Bronchial epithelial cell (primary cell): ENCODE results near the gene OXER1. TPM values are rescaled to one million over a fixed set of nuclear protein-coding genes. Genes with fewer than 3 reads are reported as not detected.
A peak's percentile ranks its signal among the peaks of the same experiment; 100 is the strongest.

ENCODE experiments used
- DNase-seq: peaks from one replicate; pipeline ENCODE4 v3.0.0-alpha.2; 2010; ENCODE audit warnings: low read depth
- FAIRE-seq: peaks from 2 replicates; lab custom pipeline; 2011; peaks lifted over from hg19 to GRCh38; lab: Jason Lieb, UNC
- H3K27me3 ChIP-seq: 2 replicates; pipeline ENCODE4 v1.5.1; 2011; ENCODE audit warnings: low read length; ENCODE audit not compliant: control insufficient read depth, insufficient read depth
- H3K36me3 ChIP-seq: 2 replicates; pipeline ENCODE4 v1.5.1; 2011; ENCODE audit warnings: low read length; ENCODE audit not compliant: control insufficient read depth, insufficient read depth
- H3K4me3 ChIP-seq: 2 replicates; pipeline ENCODE4 v1.5.1; 2011; ENCODE audit warnings: mild to moderate bottlenecking, low read depth, low read length, control low read depth
- total RNA-seq: library from RNA; depleted of rRNA; stranded (reverse); fragments of >200 nt; gene quantifications from 2 replicates; pipeline ENCODE4 v1.2.1, GENCODE V29; 2014
- TF ChIP-seq, protein P1 (sequence below): IDR thresholded peaks from 2 replicates; pipeline ENCODE4 v1.5.1; 2011; ENCODE audit warnings: mild to moderate bottlenecking, moderate library complexity, low read length, control low read depth, inconsistent platforms; ENCODE audit not compliant: insufficient read depth, severe bottlenecking

The OXER1 gene, protein sequence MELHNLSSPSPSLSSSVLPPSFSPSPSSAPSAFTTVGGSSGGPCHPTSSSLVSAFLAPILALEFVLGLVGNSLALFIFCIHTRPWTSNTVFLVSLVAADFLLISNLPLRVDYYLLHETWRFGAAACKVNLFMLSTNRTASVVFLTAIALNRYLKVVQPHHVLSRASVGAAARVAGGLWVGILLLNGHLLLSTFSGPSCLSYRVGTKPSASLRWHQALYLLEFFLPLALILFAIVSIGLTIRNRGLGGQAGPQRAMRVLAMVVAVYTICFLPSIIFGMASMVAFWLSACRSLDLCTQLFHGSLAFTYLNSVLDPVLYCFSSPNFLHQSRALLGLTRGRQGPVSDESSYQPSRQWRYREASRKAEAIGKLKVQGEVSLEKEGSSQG
- not detected in 2 replicates for total RNA-seq

DNA sequence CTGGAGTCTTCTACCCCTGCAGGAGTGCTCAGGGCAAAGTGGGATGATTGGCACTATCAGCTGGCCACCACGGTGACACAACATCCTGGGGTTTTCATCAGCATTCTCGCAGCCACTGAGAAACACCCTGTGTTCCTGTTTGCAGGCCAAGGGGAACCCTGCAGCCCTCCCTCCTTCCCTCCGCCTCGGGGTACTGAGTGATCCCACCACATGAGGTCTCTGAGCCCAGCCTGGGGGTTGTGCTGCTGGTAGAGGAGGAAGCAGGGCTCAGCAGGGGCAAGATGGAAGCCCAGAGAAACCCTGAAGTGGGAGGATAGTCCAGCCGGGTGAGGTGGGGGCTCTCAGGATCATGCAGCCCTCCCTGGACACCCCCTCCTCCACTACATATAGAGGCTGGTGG lies at the start of gene OXER1:
Gene OXER1, minus strand, starts transcription at position 40 of the 400 bp plus-strand sequence. CDS start 73 bp downstream, outside the sequence.
- DNase-seq: no peak

DNA sequence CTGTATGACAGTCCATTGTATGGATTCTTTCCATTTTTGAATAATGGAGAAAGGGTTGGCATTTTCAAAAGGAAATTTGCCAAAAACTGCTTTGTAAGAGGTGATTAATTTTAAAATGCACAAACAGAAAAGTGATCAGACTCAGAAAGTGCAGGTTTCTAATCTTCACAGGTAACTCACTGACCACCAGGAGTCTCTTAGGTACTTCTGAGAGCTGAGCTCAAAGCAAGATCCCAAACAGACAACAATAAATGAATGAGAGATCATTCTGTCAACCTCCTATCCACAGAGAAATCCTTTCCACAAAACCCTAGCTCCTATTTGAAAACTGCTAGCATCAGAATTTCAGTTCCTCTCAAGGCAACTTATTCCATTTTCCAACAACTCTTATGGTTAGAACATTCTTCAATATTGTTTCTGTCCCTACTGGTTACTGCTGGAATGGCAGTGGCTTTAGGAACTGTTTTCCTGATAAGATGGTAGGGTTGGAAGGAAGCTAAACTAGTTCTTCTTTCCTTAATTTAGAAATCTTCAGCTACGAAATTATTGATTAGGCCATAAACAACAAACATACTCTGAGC lies 49.1 kb upstream of the OXER1 start:
- TF ChIP-seq, protein P1, sequence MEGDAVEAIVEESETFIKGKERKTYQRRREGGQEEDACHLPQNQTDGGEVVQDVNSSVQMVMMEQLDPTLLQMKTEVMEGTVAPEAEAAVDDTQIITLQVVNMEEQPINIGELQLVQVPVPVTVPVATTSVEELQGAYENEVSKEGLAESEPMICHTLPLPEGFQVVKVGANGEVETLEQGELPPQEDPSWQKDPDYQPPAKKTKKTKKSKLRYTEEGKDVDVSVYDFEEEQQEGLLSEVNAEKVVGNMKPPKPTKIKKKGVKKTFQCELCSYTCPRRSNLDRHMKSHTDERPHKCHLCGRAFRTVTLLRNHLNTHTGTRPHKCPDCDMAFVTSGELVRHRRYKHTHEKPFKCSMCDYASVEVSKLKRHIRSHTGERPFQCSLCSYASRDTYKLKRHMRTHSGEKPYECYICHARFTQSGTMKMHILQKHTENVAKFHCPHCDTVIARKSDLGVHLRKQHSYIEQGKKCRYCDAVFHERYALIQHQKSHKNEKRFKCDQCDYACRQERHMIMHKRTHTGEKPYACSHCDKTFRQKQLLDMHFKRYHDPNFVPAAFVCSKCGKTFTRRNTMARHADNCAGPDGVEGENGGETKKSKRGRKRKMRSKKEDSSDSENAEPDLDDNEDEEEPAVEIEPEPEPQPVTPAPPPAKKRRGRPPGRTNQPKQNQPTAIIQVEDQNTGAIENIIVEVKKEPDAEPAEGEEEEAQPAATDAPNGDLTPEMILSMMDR: peak; percentile 45
- DNase-seq: peak; percentile 63
- FAIRE-seq: no peak
- Histone ChIP-seq H3K36me3 (no peaks in the 10 kb centered on the region), H3K27me3 (no peaks in the 10 kb centered on the region), H3K4me3 (no peak overlapping the region)

More for the DNA sequence above, at the start of gene OXER1:
- Histone ChIP-seq H3K27me3 (no peaks in the 10 kb centered on the region), H3K36me3 (no peaks in the 10 kb centered on the region), H3K4me3 (no peak within 1 kb of the TSS)
- FAIRE-seq: no peak
- TF ChIP-seq, protein P1: no peak

DNA sequence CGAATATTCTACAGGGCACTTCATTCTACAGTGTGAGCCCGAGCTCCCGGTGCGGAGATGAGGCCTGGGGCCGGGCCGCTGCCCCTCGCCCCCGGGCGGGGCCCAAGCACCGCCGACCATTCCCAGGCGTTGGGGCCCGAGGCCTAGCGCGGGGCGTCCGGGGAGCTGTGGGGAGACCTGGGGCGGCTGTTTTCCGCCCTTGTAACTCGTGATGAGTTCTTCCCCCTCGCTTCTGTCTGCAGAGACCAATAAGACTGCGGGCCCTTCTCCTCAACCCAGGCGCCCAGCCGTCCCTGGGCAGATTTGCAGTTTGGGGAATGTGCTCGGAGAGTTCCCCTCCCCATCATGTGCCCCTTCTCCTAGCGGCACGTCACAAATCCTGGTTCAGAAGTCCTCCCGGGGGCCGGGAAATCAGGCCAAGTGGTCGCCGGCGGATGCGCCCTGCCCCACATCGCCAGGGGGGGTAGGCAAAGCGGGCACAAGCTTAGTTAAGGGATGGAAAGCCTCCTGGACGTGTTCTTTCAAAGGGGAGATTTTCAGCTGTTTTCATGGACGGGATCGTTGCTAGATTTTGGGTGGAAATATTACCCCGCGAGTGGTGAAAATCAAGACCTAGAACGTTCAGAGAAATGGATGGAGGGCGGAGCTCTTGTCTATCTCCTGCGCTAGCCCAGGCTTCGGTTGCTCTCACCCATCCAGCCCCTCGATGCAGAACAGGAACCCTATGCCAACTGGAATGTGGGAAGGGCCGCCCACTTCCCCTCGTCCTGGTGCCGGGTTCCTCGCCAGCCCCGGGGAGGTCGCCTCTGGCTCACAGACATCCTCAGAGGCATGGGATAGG lies 47.3 kb upstream of the OXER1 start:
- DNase-seq: no peak

DNA sequence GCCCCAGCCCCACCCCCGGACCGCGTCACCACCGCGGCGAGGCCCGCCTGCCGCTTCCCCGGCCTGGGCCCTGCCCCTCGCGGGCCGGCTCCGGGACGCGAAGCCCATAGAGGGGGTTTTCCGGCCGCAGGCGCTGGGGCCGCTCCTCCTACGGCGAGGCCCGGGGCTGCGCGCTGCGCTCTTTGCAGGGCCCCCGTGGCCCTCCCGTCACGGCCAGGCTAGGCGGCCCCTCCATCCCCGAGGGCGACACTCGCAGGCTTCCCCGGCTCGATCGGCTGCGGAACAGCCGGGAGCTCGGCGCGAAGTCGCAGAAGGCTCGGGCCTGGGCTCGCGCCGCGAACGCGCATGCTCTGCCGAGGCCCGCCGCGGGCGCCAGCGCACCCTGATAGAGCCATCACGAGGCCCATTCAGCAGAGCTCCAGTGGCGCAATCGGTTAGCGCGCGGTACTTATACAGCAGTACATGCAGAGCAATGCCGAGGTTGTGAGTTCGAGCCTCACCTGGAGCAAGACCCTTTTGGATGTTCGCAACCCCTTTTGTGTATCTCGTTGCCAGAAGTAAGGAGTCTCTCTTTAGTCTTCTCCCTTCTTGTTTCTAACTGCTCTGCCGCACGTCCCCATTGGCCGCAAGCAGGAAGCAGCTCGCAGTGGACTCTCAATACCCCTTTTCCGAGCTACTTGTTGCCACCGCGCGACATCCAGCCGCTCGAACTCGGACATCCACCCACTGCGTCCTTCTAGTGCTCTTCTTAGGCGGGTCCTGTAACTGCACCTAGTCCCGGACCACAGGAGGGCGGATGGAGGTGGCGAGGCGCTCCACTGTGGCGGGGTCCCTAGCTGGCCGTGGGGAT lies 46.4 kb upstream of the OXER1 start:
- FAIRE-seq (no peak), DNase-seq (peak; percentile 91)
- H3K36me3 ChIP-seq: no peaks in the 10 kb centered on the region
- peak overlapping the region; percentile 53 for H3K4me3 ChIP-seq
- H3K27me3 ChIP-seq: no peaks in the 10 kb centered on the region
- TF ChIP-seq, protein P1: no peak

More for the DNA sequence above, 47.3 kb upstream of the OXER1 start:
- Histone ChIP-seq H3K27me3 (no peaks in the 10 kb centered on the region), H3K4me3 (peak overlapping the region; percentile 53), H3K36me3 (no peaks in the 10 kb centered on the region)
- TF ChIP-seq, protein P1: no peak
- no peak for FAIRE-seq

DNA sequence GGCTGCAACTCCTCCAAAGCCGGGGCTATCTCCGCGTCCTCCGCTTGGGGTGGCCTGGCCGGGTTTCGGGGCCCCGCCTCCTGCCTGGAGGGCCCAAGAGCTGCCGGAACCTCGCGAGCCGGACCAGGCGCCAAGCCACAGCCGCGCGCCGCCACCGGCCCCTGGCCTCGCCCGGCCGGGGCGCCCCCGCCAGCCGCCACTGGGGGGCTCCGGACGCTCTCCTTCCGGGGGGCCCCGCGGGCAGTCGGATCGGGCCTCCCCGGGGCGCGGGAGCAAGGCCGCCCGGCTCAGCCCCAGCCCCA lies 45.8 kb upstream of the OXER1 start:
- DNase-seq (peak; percentile 47), FAIRE-seq (no peak)
- H3K27me3 ChIP-seq: no peaks in the 10 kb centered on the region
- no peaks in the 10 kb centered on the region for H3K36me3 ChIP-seq
- H3K4me3 ChIP-seq: peak overlapping the region; percentile 53
- TF ChIP-seq, protein P1: peak; percentile 20
